Measurements from ENCODE around the gene POMT2.

The POMT2 gene

GRCh38 chr14:77279719-77280118 is 41.0 kb downstream of the POMT2 start:
- Histone ChIP-seq H3K9me3 (ENCODE audit: low read length) (no peaks in the 10 kb centered on the region), H3K4me3 (ENCODE audit: low read length) (no peak overlapping the region), H3K4me1 (ENCODE audit: insufficient read depth, low read length) (peaks cover 40% of the 10 kb centered on the region), H3K27me3 (ENCODE audit: insufficient read depth, low read length) (no peaks in the 10 kb centered on the region), H3K36me3 (ENCODE audit: insufficient read depth, low read length) (peaks cover 36% of the 10 kb centered on the region), H2AFZ (ENCODE audit: low read depth, low read length) (no peak overlapping the region)

- no peaks in the 10 kb centered on the region for H3K27me3 ChIP-seq (ENCODE audit: insufficient read depth, low read length)
- H3K4me1 ChIP-seq (ENCODE audit: insufficient read depth, low read length), result peaks cover 40% of the 10 kb centered on the region
- H3K36me3 ChIP-seq (ENCODE audit: insufficient read depth, low read length), result peaks cover 26% of the 10 kb centered on the region
- no peaks in the 10 kb centered on the region for H3K9me3 ChIP-seq (ENCODE audit: low read length)
- H3K4me3 ChIP-seq (ENCODE audit: low read length), result no peak overlapping the region
- H2AFZ ChIP-seq (ENCODE audit: low read depth, low read length), result no peak overlapping the region
Measured at GRCh38 chr14:77278461-77279230, 42.0 kb downstream of the POMT2 start.

GRCh38 chr14:77276959-77277358 is 43.7 kb downstream of the POMT2 start:
- Histone ChIP-seq H2AFZ (ENCODE audit: low read depth, low read length) (no peak overlapping the region), H3K4me1 (ENCODE audit: insufficient read depth, low read length) (peaks cover 27% of the 10 kb centered on the region), H3K9me3 (ENCODE audit: low read length) (no peaks in the 10 kb centered on the region), H3K4me3 (ENCODE audit: low read length) (no peak overlapping the region), H3K36me3 (ENCODE audit: insufficient read depth, low read length) (peaks cover 22% of the 10 kb centered on the region), H3K27me3 (ENCODE audit: insufficient read depth, low read length) (peaks cover 6% of the 10 kb centered on the region)

- no peak overlapping the region for H2AFZ ChIP-seq (ENCODE audit: low read depth, low read length)
- H3K27me3 ChIP-seq (ENCODE audit: insufficient read depth, low read length), result peaks cover 7% of the 10 kb centered on the region
- peaks cover 22% of the 10 kb centered on the region for H3K36me3 ChIP-seq (ENCODE audit: insufficient read depth, low read length)
- H3K4me1 ChIP-seq (ENCODE audit: insufficient read depth, low read length), result peaks cover 21% of the 10 kb centered on the region
- no peaks in the 10 kb centered on the region for H3K9me3 ChIP-seq (ENCODE audit: low read length)
- no peak overlapping the region for H3K4me3 ChIP-seq (ENCODE audit: low read length)
Measured at GRCh38 chr14:77276295-77276935, 44.3 kb downstream of the POMT2 start.

GRCh38 chr14:77275601-77276017 is 45.1 kb downstream of the POMT2 start:
- Histone ChIP-seq H3K4me3 (ENCODE audit: low read length) (no peak overlapping the region), H2AFZ (ENCODE audit: low read depth, low read length) (no peak overlapping the region), H3K4me1 (ENCODE audit: insufficient read depth, low read length) (peaks cover 17% of the 10 kb centered on the region), H3K9me3 (ENCODE audit: low read length) (no peaks in the 10 kb centered on the region), H3K36me3 (ENCODE audit: insufficient read depth, low read length) (peaks cover 22% of the 10 kb centered on the region), H3K27me3 (ENCODE audit: insufficient read depth, low read length) (peaks cover 15% of the 10 kb centered on the region)

- Histone ChIP-seq H3K27me3 (ENCODE audit: insufficient read depth, low read length) (peaks cover 20% of the 10 kb centered on the region), H3K9me3 (ENCODE audit: low read length) (no peaks in the 10 kb centered on the region), H3K4me3 (ENCODE audit: low read length) (no peak overlapping the region), H3K36me3 (ENCODE audit: insufficient read depth, low read length) (peaks cover 21% of the 10 kb centered on the region), H2AFZ (ENCODE audit: low read depth, low read length) (no peak overlapping the region), H3K4me1 (ENCODE audit: insufficient read depth, low read length) (peaks cover 17% of the 10 kb centered on the region)
Measured at GRCh38 chr14:77275041-77275580, 45.6 kb downstream of the POMT2 start.

- H3K36me3 ChIP-seq (ENCODE audit: insufficient read depth, low read length), result peaks cover 8% of the 10 kb centered on the region
- peaks cover 17% of the 10 kb centered on the region for H3K4me1 ChIP-seq (ENCODE audit: insufficient read depth, low read length)
- H3K27me3 ChIP-seq (ENCODE audit: insufficient read depth, low read length), result peaks cover 31% of the 10 kb centered on the region
- H3K9me3 ChIP-seq (ENCODE audit: low read length), result no peaks in the 10 kb centered on the region
- no peak overlapping the region for H2AFZ ChIP-seq (ENCODE audit: low read depth, low read length)
- H3K4me3 ChIP-seq (ENCODE audit: low read length), result no peak overlapping the region
Measured at GRCh38 chr14:77273796-77274195, 46.9 kb downstream of the POMT2 start.

- no peak overlapping the region for H3K4me3 ChIP-seq (ENCODE audit: low read length)
- H3K9me3 ChIP-seq (ENCODE audit: low read length), result peaks cover 3% of the 10 kb centered on the region
- no peak overlapping the region for H2AFZ ChIP-seq (ENCODE audit: low read depth, low read length)
- no peaks in the 10 kb centered on the region for H3K36me3 ChIP-seq (ENCODE audit: insufficient read depth, low read length)
- peaks cover 45% of the 10 kb centered on the region for H3K27me3 ChIP-seq (ENCODE audit: insufficient read depth, low read length)
- H3K4me1 ChIP-seq (ENCODE audit: insufficient read depth, low read length), result peaks cover 17% of the 10 kb centered on the region
Measured at GRCh38 chr14:77272261-77272660, 48.4 kb downstream of the POMT2 start.

- Histone ChIP-seq H3K36me3 (ENCODE audit: insufficient read depth, low read length) (no peaks in the 10 kb centered on the region), H2AFZ (ENCODE audit: low read depth, low read length) (peak within 1 kb of the TSS; percentile 56), H3K9me3 (ENCODE audit: low read length) (peaks cover 3% of the 10 kb centered on the region), H3K27me3 (ENCODE audit: insufficient read depth, low read length) (peaks cover 50% of the 10 kb centered on the region), H3K4me3 (ENCODE audit: low read length) (peak within 1 kb of the TSS; percentile 18), H3K4me1 (ENCODE audit: insufficient read depth, low read length) (peaks cover 13% of the 10 kb centered on the region)
Measured at GRCh38 chr14:77271113-77271710, 49.5 kb downstream of the POMT2 start, which contains the start of gene NGB. TSS of gene NGB (minus strand) at chr14:77271206. CDS start at chr14:77270937, 269 bp downstream.

GRCh38 chr14:77270361-77271112 is 50.1 kb downstream of the POMT2 start:
- Histone ChIP-seq H3K4me3 (ENCODE audit: low read length) (peak overlapping the region; percentile 18), H3K4me1 (ENCODE audit: insufficient read depth, low read length) (peaks cover 6% of the 10 kb centered on the region), H3K27me3 (ENCODE audit: insufficient read depth, low read length) (peaks cover 54% of the 10 kb centered on the region), H2AFZ (ENCODE audit: low read depth, low read length) (peak overlapping the region; percentile 56), H3K36me3 (ENCODE audit: insufficient read depth, low read length) (no peaks in the 10 kb centered on the region), H3K9me3 (ENCODE audit: low read length) (peaks cover 3% of the 10 kb centered on the region)

- H2AFZ ChIP-seq (ENCODE audit: low read depth, low read length), result no peak overlapping the region
- peaks cover 65% of the 10 kb centered on the region for H3K27me3 ChIP-seq (ENCODE audit: insufficient read depth, low read length)
- no peaks in the 10 kb centered on the region for H3K4me1 ChIP-seq (ENCODE audit: insufficient read depth, low read length)
- peaks cover 3% of the 10 kb centered on the region for H3K9me3 ChIP-seq (ENCODE audit: low read length)
- no peaks in the 10 kb centered on the region for H3K36me3 ChIP-seq (ENCODE audit: insufficient read depth, low read length)
- no peak overlapping the region for H3K4me3 ChIP-seq (ENCODE audit: low read length)
Measured at GRCh38 chr14:77268989-77269600, 51.6 kb downstream of the POMT2 start.

- Histone ChIP-seq H3K4me3 (ENCODE audit: low read length) (no peak overlapping the region), H3K9me3 (ENCODE audit: low read length) (peaks cover 3% of the 10 kb centered on the region), H2AFZ (ENCODE audit: low read depth, low read length) (no peak overlapping the region), H3K4me1 (ENCODE audit: insufficient read depth, low read length) (no peaks in the 10 kb centered on the region), H3K36me3 (ENCODE audit: insufficient read depth, low read length) (no peaks in the 10 kb centered on the region), H3K27me3 (ENCODE audit: insufficient read depth, low read length) (peaks cover 65% of the 10 kb centered on the region)
Measured at GRCh38 chr14:77267937-77268699, 52.6 kb downstream of the POMT2 start.

Data from neuron (in vitro differentiated cells).